Measurements from ENCODE around the gene LTBP1.

GRCh38 chr2:33266467-33266866 lies 319.7 kb downstream of the LTBP1 start:
- TF ChIP-seq MAX (IDR thresholded peaks at IDR 0.05; ENCODE audit: low read depth, low read length) (no peak), DPF2 (IDR thresholded peaks at IDR 0.05) (no peak), RFX5 (IDR thresholded peaks at IDR 0.05; ENCODE audit: low read depth, low read length) (no peak), CTCF (IDR thresholded peaks at IDR 0.05 in 2 of 3, conservative IDR thresholded peaks at IDR 0.05 in 1 of 3; ENCODE audit: control insufficient read depth in 2 of 3, extremely low read depth in 1 of 3, insufficient read depth in 1 of 3, low read depth in 3 of 3, low read length in 3 of 3) (no peak)

Data from GM12878 (cell line).